SK-N-SH (cell line): ENCODE measurements around the gene DPP4.

ENCODE experiments used
- CHD2 ChIP-seq: fragments of 150-350 bp; IDR thresholded peaks from 2 replicates; pipeline ENCODE4 v1.6.1; 2018; ENCODE audit warnings: low read length; ENCODE audit not compliant: partially characterized antibody
- EP300 ChIP-seq, 2 experiments: IDR thresholded peaks; 2 replicates each; pipeline versions ENCODE4 v1.4.0 to v1.6.1; 2012; ENCODE audit warnings: borderline replicate concordance in 1 of 2, low read depth in 1 of 2, low read length in 1 of 2
- MXI1 ChIP-seq: IDR thresholded peaks from 2 replicates; pipeline ENCODE4 v1.6.1; 2012; ENCODE audit warnings: mild to moderate bottlenecking, low read depth, low read length, improper control_type of control experiment
- POLR2AphosphoS5 ChIP-seq: IDR thresholded peaks from 2 replicates; pipeline ENCODE4 v1.6.1; 2012; ENCODE audit warnings: low read depth, low read length
- TF ChIP-seq, protein P1 (sequence below): fragments of 200-600 bp; sonication (generic); IDR thresholded peaks from 2 replicates; pipeline ENCODE4 v1.6.1; 2017; ENCODE audit warnings: antibody characterized with exemption, mild to moderate bottlenecking, moderate library complexity

DNA sequence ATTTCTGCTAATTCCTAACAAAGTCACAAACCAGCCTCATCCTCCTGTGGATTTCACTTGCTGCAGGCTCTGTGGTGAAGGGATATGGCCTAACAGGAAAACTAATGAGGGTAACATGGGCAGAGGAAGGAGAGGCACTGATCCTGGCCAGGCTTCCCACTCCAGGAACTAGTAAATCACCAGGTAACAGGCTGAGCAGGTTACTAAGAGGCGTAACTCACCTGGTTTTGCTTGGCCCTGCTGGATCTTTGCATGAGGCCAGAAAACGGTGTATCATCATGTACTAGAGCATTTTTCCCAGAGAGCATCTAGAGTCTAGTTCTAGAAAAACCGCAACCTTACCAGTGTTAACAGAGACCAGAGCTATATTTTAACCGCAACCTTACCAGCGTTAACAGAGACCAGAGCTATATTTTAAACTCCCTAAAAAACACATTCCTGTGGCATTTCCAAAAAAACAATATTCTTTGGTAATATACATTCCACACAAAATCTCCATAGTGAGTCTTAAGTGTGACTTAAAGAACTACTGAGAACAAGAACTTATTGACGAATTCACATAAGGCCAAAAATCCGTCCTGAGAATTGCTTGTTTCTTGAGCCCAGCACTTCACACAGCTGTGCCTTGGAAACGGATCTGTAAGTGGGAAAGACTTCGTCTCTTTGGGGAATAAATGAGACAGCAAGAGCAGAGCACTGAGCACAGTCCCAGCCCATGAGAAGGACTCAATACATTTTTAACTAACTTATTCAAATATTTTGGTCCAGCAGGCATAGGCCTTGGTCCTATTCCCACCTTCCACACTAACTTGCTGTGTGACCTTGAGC is 43.4 kb downstream of the DPP4 start:
- TF ChIP-seq EP300 (IDR thresholded peaks at IDR 0.05; ENCODE audit: borderline replicate concordance in 1 of 2, low read depth in 1 of 2, low read length in 1 of 2) = no peak
- TF ChIP-seq, protein P1, sequence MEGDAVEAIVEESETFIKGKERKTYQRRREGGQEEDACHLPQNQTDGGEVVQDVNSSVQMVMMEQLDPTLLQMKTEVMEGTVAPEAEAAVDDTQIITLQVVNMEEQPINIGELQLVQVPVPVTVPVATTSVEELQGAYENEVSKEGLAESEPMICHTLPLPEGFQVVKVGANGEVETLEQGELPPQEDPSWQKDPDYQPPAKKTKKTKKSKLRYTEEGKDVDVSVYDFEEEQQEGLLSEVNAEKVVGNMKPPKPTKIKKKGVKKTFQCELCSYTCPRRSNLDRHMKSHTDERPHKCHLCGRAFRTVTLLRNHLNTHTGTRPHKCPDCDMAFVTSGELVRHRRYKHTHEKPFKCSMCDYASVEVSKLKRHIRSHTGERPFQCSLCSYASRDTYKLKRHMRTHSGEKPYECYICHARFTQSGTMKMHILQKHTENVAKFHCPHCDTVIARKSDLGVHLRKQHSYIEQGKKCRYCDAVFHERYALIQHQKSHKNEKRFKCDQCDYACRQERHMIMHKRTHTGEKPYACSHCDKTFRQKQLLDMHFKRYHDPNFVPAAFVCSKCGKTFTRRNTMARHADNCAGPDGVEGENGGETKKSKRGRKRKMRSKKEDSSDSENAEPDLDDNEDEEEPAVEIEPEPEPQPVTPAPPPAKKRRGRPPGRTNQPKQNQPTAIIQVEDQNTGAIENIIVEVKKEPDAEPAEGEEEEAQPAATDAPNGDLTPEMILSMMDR = no peak
- no peak for TF ChIP-seq CHD2
- TF ChIP-seq MXI1 = no peak
- no peak for TF ChIP-seq POLR2AphosphoS5
